ENCODE data around the gene PLVAP.

The PLVAP gene

GRCh38 chr19:17390665-17391370, 13.7 kb upstream of the PLVAP start (continued):
- 0 out of 2 replicates have a peak, but pooled peaks have one; percentile 21 for TF ChIP-seq PRDM4 (tag by site-specific recombination; IDR thresholded peaks at IDR 0.05)
- TF ChIP-seq KLF8 (tag by site-specific recombination; IDR thresholded peaks at IDR 0.05): peak; percentile 77
- no peak; the same call in 1 of the 2 replicates for TF ChIP-seq ZNF76 (tag by site-specific recombination; IDR thresholded peaks at IDR 0.05; ENCODE audit: borderline replicate concordance, low read depth)
- TF ChIP-seq ZNF449 (tag by site-specific recombination; IDR thresholded peaks at IDR 0.05): no peak
- TF ChIP-seq ZNF830 (tag by site-specific recombination; IDR thresholded peaks at IDR 0.05; ENCODE audit: low read depth): no peak
- no peak for TF ChIP-seq MEIS1 (CRISPR knock-in tag; IDR thresholded peaks at IDR 0.05; ENCODE audit: borderline replicate concordance)
- TF ChIP-seq ZNF223 (tag by site-specific recombination; IDR thresholded peaks at IDR 0.05): no peak
- TF ChIP-seq AEBP2 (tag by site-specific recombination; IDR thresholded peaks at IDR 0.05; ENCODE audit: borderline replicate concordance): no peak
- TF ChIP-seq ZNF677 (tag by site-specific recombination; IDR thresholded peaks at IDR 0.05): no peak
- no peak for TF ChIP-seq ELK4 (IDR thresholded peaks at IDR 0.05; ENCODE audit: borderline replicate concordance, low read depth, low read length)
- TF ChIP-seq ZNF585B (tag by site-specific recombination; IDR thresholded peaks at IDR 0.05): no peak
- TF ChIP-seq ZIC2 (tag by site-specific recombination; IDR thresholded peaks at IDR 0.05): no peak
- no peak for TF ChIP-seq GLI4 (tag by site-specific recombination; IDR thresholded peaks at IDR 0.05)
- TF ChIP-seq CTCF (tag by site-specific recombination; IDR thresholded peaks at IDR 0.05): peak; percentile 78
- TF ChIP-seq GLIS1 (tag by site-specific recombination; IDR thresholded peaks at IDR 0.05): peak; percentile 67
- no peak for TF ChIP-seq ZFP3 (tag by site-specific recombination; IDR thresholded peaks at IDR 0.05; ENCODE audit: low read depth)
- TF ChIP-seq REST (tag by site-specific recombination; IDR thresholded peaks at IDR 0.05): no peak
- TF ChIP-seq ZNF280D (tag by site-specific recombination; IDR thresholded peaks at IDR 0.05): no peak
- no peak for TF ChIP-seq ZBTB49 (tag by site-specific recombination; IDR thresholded peaks at IDR 0.05; ENCODE audit: low read depth)
- no peak; the same call in 1 of the 2 replicates for TF ChIP-seq ZNF654 (tag by site-specific recombination; IDR thresholded peaks at IDR 0.05; ENCODE audit: low read depth)

Data from HEK293 (cell line).